Activated T-cell treated with anti-CD3 and anti-CD28 coated beads for 24 hours (primary cell): Measurements from ENCODE around the gene TCF4.
A peak's percentile ranks its signal among the peaks of the same experiment; 100 is the strongest.

Experiments
- DNase-seq: peaks from one replicate; pipeline ENCODE4 v3.0.0-alpha.2; 2020; ENCODE audit warnings: low read depth

TCF4 gene

DNA sequence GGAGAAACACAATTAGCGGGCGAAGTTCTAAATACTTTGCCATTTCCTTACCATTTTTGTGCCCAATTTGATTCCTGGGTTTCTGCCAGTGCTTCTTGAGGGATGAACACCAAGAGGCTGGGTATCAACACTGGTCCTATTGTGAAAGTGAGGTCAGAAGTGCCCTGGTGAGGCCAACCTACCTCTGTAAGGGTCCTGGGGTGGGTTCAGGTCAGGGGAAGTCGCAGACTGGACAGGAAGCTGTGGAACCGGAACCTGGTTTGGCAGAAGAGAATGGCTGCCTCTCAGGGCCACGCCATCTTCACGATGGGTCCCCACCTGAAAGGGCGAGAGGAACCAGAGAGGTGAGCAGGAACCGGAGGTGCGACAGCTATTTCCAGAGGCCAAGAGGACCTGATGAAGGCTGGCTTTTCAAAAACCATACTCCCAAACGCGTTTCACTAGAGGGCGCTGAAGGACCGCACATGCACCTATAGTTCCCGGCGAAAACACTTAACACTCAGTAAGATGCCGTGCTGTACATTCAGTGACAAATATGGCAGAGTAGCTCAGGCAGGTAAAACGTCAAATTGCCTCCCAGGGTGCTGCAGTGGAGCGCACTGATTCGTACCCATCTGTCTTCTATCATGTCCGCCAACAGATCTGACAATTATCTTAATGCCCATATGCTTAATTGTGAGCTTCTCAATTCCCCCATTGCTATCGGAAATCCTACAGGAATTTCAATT is 353.5 kb downstream of the TCF4 start:
- DNase-seq = peak; percentile 32

DNA sequence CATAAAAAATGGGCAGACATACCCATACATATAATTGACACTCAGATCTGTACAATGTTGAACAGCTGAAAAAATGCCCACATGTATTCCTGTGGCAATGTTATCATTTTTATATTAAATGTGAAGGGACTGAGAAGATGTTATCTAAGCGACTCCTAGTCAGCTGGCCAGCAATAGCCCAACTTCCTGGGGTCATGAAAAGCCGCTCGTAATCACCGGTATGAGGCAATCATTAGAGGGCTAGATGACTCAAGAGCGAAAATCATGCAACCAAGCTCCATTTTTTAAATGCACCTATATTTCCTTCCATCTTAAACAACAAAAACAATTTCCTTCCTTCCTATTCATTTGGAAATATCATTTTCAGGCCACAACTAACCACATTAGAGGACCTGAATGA is 354.1 kb downstream of the TCF4 start:
- DNase-seq = no peak

DNA sequence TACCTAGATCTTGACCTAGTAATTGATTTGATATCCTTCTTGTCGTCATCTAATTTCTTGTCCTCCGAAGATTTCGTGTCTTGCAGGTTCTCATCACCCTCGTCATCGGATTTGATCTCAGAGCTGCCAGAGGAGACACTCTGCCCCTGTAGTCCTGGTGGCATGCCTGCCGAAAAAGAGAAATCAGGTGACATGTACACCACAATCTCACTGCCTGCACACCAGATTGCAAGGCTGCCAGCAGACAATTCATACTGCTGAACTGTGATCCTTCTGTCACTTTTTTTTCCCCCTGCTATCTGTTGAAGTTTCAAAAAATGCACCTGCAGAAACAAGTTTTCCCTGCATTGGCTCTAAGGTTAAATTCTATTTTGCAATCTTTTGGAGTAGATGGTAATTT is 355.5 kb downstream of the TCF4 start:
- DNase-seq = no peak

DNA sequence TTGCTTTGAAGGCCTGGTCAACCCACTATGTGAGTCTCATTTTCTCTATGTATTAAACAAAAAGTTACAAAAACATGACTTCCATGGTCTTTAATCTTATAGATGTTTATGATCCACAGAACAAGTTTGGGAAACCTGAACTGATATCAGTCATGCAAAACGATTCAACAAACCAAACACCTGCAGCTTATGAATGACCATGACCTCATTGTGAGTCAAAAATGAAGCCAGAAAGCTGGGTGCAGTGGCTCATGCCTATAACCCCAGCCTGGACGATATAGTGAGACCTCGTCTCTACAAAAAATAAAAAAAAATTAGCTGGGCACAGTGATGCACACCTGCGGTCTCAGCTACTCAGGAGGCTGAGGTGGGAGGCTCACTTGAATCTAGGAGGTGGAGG is 358.3 kb downstream of the TCF4 start:
- DNase-seq = no peak

DNA sequence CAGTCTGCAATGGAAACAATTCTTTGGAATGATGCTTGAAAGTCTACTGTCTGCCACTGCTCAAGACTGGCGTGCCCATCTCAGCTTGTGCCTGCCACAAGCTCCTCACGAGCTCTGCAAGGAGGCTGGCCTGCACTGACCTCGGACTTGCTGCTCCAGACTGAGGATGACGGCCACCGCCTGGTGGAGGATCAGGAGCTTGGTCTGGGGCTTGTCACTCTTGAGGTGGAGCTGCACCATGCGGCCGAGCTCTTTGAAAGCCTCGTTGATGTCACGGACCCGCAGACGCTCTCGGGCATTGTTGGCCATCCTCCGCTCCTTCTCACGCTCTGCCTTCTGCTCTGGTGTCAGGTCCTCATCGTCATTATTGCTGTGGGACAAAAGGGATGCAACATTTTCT is 359.3 kb downstream of the TCF4 start:
- DNase-seq = no peak

DNA sequence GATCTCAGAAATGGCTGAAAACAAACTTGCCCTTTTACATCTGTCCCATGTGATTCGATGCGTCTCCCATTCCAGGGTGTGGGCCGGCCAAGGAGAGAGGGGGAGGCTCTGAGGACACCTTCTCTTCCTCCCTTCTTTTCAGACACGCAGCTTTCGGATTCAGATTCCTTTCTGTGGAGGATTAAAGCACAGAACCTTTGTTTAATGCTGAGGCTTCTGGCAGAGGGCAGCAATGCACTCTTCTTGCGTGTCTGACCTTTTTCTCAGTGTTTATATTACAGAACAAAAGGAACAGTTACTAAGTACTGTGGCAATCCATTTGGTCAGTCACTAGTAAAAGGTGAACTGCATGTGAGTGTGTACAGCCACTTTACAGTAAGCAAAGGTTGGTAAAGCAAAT is 359.8 kb downstream of the TCF4 start:
- no peak for DNase-seq

DNA sequence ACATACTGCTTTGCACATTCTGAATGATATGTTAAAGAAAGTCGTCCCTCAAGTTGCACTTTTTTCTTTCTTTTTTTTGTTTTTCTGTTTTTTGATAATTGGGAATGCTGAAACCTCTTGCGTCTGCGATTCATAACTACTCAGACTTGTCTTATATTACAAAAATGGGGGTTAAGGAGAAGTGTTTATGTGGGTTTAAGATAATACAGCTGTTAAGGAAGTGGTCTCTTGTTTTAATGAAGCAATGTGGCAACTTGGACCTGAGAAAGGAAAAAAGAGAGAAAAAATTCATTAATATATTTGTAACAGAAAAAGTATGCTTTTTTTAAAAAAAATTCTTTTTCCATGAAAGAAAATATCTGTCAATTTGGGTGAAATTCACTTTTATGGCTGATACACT is 360.2 kb downstream of the TCF4 start:
- DNase-seq = no peak

DNA sequence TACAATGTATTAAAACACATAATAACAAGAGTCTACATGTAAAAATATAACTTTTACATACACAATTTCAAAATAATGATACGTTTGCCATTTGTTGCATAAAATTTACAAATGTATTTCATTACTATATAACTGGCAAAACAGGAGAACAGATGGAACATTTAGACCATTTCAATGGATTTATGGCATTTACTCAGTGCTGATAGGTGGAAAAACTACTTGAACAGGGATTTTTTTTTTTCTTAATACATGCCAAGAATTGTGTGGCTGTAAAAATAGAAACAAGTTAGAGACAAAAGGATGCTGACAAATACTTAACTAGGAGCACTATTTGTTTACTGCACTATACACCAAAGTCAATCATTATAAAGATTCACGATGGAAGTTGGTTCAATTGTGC is 361.9 kb downstream of the TCF4 start:
- DNase-seq = no peak

DNA sequence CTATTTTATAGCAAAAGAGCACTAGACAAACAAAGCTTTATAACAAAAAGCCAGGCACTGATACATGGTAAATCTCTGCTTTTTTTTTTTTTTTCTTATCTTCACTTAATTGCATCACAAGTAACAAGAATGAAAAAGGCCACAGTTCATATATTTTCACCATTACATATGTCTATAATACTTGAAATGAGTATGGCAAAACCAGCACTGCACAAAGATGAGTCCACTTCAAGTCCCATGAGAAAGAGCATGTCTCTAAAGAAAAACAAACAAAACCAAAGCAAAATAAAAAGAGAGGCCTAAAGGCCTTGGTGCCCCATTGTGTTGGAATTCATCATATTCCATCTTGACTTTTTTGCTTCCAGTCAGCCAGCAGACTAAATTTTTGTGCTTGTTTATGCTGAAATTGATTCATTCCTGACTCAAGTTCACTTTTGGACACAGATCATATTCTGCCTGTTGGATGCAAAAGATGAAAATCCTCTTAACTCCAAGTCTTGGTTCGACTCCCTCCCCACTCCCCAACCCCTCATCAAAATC is 363.8 kb downstream of the TCF4 start:
- DNase-seq = no peak

DNA sequence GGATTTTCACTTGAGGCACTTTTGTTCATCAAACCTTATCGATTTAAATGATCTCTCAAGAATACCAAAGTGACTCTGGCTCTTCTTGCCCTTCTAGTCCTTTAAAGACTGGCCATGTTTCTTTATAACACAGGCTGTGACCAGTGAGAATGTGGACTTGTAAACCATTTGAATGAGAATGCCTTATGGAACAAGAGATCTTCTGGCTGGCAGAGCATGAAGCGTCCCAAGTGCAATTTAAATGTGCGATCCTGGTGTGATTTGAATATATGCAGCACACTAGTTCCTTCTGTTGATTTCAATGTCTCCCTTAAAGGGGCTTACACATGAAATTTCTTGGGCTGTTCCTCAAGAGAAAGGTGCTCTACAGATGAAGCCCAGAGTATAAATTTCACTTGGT is 366.4 kb downstream of the TCF4 start:
- DNase-seq = no peak

DNA sequence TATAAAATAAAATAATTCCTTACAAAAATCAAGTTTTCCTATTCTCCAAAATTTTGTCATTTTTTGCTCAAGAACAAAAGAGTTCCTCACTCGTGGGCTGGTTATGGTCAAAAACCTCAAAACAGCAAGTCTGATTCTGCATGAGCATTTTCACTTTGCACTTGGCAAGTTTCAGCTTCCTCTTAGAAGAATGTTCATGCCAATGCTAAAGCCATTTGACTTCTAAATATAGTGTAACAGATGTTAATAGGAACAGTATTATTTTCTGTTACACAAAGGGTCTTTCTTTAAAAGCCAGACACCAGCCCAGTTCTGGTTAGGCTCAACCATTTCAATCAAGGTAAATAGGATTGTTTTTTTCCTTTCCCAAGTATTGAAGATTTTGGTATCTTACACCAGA is 367.5 kb downstream of the TCF4 start:
- DNase-seq = no peak

DNA sequence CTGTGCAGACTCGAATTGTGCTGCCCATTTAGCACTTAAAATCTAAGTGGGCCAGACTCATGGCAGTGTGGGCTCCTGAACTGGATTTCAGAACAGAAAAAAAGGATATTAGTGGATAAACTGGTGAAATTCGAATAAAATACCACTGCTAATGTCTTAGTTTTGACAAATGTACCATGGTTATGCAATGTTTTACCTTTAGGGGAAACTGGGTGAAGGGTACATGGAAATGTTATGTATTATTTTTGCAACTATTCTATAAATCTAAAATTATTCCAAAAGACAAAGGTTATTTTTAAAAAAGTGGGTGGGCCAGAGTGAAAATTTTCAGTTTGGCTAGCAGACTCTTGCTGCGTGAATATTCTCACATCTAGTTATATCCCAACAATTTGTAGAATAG is 368.2 kb downstream of the TCF4 start:
- no peak for DNase-seq

DNA sequence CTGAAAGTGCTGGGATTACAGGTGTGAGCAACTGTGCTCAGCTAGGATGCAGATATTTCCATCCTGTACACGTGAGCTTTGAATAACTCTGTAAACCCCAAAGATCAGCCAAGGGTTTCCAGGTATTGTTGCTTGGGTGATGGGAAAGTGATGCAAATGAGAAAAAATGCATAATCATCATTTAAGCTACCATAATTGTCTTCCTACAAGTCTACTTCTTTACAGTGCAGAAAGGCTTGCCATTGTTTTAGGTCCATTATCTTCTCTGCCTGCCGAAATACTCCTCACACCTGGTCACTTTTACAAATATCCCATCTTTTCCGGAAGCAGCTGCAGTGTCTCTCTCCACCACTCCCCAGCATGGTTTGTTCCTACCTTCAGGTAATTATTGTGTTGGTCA is 368.9 kb downstream of the TCF4 start:
- DNase-seq = no peak

DNA sequence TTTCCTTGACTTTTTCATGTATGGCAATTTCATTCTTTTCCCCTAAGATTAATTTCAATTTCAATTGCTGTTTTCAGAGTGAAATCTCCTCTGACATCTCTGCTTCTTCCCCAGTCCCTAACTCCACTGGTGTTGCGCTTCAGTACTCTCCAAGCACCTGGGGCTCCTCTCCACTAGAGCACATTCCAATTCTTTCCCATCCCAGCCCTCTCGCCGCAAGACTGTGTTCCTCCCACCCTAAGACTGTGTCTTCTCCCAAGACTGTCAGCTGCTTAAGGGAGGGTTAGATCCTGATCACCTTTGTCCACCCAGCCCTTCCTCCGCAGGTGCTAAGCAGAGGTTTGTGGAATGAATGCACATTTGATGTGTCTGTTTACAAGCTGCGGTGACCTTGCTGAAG is 373.0 kb downstream of the TCF4 start:
- no peak for DNase-seq

DNA sequence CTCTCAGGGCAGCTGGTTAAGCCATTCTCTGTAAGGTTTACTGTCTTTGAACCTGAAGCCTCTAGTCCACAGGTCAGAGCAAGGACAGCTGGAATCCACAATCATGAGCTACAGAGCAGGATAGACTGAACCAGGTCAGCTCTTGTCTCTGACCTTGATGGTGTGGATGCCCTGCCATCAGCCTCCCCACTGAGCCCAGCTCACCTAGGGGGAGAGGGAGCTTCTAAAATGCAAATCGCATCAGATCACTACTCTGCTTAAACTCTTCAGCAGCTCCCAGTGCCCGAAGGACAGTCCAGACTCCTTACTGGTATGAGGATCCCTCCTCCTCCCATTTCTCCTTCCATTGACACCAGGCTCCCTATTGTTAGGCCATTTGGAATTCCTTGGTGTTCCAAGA is 373.5 kb downstream of the TCF4 start:
- DNase-seq = no peak

DNA sequence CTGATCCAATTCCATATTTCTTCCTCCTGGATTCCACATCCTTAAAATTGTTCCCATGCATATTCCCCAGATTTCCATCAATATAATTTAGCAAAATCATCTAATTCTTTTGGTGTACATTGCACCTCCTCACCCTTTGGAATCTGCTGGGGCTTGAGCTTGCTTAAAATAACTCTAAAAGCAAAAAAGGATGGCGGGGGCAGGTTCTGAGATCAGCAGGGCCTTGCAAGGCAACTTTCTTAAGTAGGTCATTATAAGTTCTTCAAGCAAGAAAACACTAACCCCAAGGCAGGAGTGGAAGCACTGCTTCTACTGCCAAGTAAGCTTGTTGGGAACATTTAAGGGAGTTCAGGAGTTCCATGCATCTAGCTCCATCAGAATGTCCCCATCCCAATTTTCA is 374.4 kb downstream of the TCF4 start:
- no peak for DNase-seq

DNA sequence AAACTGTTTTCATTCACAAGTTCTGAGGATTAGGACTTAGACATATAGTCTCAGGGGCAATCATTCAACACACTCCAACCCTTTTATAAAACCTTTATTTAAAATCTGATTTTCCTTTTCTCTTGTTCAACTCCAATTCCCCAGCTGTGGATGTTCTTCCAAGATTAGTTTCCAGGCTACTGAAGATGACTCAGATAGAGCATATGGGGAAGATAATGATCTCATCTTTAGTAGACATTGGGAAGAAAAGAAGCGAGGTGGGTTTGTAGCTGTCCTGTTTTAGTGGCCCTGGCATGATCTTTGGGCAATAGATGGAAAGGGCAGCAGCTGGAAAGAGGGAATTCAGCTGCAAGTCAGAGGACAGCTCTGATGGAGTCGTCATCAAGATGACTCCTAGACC is 381.1 kb downstream of the TCF4 start:
- no peak for DNase-seq

DNA sequence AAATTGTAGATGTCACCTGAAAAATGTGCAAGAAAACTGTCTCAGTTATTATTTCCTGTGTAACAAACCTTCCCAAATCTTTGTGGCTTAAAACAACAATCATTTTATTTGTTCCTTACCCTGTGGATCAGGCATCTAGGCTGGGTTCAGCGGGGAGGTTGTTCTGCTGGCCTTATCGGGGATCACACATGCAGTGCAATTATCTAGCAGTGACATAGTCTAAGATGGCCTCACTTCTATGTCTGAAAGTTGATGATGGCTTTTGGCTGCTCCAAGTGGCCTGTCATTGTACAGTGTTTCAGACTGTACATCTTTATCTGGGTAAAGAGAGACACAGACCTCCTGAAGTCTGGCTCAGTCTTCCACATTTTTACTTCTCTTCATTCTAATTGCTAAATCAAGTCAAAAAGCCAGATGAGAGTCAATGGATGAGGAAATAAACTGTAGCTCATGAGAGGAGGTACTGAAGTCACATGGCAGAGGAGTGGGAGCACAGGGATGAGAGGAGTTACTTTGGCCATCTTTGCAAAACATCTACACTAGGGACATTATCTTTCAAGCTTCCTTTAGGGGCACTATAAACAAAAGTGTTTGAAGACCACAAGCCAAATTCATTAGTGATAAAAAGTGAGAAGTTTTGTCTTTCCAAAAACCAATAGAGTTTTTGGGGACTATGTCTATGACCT is 385.6 kb downstream of the TCF4 start:
- no peak for DNase-seq

DNA sequence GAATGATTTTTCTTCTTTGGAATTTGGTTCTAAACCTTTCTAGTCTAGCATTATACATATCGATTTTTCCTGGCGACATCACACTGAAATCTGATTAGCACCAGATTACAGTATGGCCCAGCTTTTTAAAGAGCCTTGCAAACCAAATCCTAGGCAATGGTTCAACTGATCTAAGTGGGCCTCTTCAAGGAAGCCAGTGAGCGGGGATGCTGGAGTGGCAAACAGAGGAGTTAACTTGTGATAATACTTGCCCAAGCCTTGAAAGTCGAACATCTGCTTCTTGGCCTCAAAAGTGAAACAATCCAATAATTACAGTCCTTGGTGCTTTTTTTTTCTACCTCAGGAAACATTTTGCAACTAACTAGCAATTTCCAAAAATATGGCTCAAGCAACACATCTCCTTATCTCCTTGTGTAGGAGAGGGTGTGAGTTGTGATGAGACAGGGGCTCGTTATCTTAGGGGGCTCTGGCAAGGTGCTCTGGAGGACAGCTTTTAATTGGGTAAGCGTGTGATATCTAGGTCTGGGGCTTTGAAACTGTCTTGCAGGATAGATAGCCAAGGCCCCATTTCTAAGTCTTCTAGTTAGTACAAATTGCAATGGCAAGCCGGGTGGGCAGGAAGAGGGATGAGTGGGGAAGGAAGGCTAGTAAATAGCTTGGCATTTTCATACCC is 388.6 kb downstream of the TCF4 start:
- DNase-seq = no peak

DNA sequence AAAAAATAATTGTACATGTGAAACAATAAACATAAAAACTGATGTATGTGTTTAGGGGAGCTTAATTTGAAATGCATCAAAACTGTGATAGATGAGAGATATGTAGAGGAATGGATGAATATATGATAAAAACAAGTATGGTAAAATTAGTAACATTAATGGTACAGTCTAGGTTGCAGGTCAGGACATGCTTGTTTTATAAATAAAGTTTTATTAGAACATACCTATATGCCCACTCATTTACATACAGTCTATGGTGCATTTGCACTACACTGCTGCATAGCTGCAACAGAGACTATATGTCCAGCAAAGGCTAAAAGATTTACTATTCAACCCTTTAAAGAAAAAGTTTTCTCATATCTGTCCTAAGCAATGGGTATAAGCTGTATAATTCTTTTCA is 392.1 kb downstream of the TCF4 start:
- no peak for DNase-seq

DNA sequence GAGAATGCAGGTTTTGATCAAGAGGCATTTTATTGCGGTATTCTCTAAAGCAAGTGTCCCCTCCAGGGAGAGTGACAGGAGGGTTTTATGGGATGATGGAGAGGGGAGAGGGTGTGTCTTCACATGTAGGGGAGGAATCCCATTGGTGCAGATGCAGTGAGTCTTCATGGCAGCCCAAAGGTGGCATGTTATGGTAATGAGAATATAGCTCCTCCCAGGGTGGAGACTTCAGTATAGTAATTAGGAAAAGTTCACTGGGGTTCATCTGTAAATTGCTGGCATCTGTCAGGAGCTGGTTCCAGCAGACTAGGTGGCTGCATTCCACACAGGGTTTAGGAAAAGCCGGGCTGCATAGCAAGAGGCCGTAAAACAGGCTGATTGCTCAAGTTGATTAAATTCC is 398.0 kb downstream of the TCF4 start:
- DNase-seq = no peak

DNA sequence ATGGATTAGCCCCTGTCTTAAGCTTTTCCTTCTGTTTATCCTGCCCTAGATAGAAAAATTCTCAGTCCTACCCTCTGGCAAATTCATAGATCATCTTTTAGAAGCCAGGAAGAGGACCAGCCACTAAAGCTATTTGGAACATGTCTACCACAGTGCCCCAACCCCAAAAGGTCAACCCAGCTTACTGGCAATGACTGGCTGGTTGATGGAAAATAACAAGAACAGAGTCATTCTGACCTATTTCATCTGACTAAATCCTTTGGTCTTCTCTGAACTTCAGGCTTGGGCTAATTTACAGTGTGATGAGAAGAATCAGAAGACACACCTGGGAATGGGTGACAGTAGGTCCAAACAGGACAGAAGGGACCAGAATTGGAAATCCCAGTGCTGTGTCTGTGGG is 401.4 kb downstream of the TCF4 start:
- DNase-seq = no peak

DNA sequence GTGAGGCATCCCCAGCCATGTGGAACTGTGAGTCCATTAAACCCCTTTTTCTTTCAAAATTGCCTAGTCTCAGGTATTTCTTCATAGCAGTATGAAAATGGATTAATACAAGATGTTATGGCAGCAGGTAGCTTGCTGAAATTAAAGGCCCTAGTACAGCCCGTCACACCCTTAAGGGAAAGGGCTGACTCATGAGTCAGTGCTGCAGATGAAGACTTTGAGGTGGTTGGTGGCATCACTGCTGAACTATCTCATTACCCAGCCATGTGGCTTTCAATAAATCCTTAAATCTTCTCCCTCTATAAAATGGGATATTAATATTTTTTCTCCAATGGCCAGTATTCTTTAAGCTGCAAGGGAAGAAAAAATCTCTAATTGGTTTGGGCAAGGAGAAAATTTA is 402.6 kb downstream of the TCF4 start:
- no peak for DNase-seq
